ENCODE data around the gene STMN3. TPM values are rescaled to one million over a fixed set of nuclear protein-coding genes. Genes with fewer than 3 reads are reported as not detected.
"Not testable (repeated sequence)": the region's sequence is repeated elsewhere in the genome, so short reads cannot be mapped to it uniquely, and the experiment has no call there.

STMN3 gene
- total and polyA plus RNA-seq, 3 donors from 2014 or later = 8.4 to 16.5 (median 15.1) TPM

- Histone ChIP-seq H3K4me1 (no peaks in the 10 kb centered on the region), H3K4me3 (peak overlapping the region; percentile 56 to 62), H3K27ac (peak overlapping the region; percentile 10 to 83), H3K36me3 (ENCODE audit: low read depth, missing control alignments) (no peaks in the 10 kb centered on the region), H3K9me3 (no peaks in the 10 kb centered on the region), H3K27me3 (no peaks in the 10 kb centered on the region)
- no peak for TF ChIP-seq POLR2A (IDR thresholded peaks at IDR 0.05)
- TF ChIP-seq CTCF (IDR thresholded peaks at IDR 0.05) = peak in 2 of 3 experiments; percentile 15 to 55
- 4% methylated on average over 17 of the region's 86 CpGs; no CpG with 5 or more reads in 1 of the 2 donors for WGBS, 2 donors
- intact Hi-C loops (cut with DNase I; ENCODE audit: low total_unique reads) = no loop called here
- peak; percentile 89 for DNase-seq
Measured at GRCh38 chr20:63641792-63642523, 11.3 kb downstream of the STMN3 start.

- Histone ChIP-seq H3K27ac (peak overlapping the region; percentile 10 to 83), H3K4me1 (no peaks in the 10 kb centered on the region), H3K36me3 (ENCODE audit: low read depth, missing control alignments) (no peaks in the 10 kb centered on the region), H3K27me3 (no peaks in the 10 kb centered on the region), H3K4me3 (peak overlapping the region; percentile 56 to 62), H3K9me3 (no peaks in the 10 kb centered on the region)
- WGBS, 2 donors = 7 to 20% methylated on average over 4 to 38 of the region's 47 CpGs
- no peak for TF ChIP-seq CTCF (IDR thresholded peaks at IDR 0.05)
- no peak for TF ChIP-seq POLR2A (IDR thresholded peaks at IDR 0.05)
- intact Hi-C loops (cut with DNase I; ENCODE audit: low total_unique reads) = no loop called here
- DNase-seq = no peak
Measured at GRCh38 chr20:63641146-63641791, 12.0 kb downstream of the STMN3 start.

- H3K27me3 ChIP-seq; DNase-seq; H3K36me3 ChIP-seq (ENCODE audit: low read depth, missing control alignments); H3K4me1 ChIP-seq; H3K27ac ChIP-seq; intact Hi-C loops (cut with DNase I; ENCODE audit: low total_unique reads); H3K9me3 ChIP-seq: not testable (repeated sequence)
- H3K4me3 ChIP-seq = peak overlapping the region in 1 of 2 donors; percentile 56
- WGBS, 2 donors = 48% methylated on average over 13 of the region's 17 CpGs; no CpG with 5 or more reads in 1 of the 2 donors
Measured at GRCh38 chr20:63640686-63641085, 12.5 kb downstream of the STMN3 start.

GRCh38 chr20:63640086-63640485 is 13.1 kb downstream of the STMN3 start:
- Histone ChIP-seq H3K27ac (peak overlapping the region in 1 of 2 donors; percentile 12), H3K4me1 (no peaks in the 10 kb centered on the region), H3K36me3 (ENCODE audit: low read depth, missing control alignments) (no peaks in the 10 kb centered on the region), H3K27me3 (no peaks in the 10 kb centered on the region), H3K9me3 (no peaks in the 10 kb centered on the region), H3K4me3 (no peak overlapping the region)
- WGBS, 2 donors = 20 to 55% methylated on average over 1 to 7 of the region's 8 CpGs
- intact Hi-C loops (cut with DNase I; ENCODE audit: low total_unique reads) = no loop called here
- no peak for DNase-seq
- no peak for TF ChIP-seq CTCF (IDR thresholded peaks at IDR 0.05)
- no peak for TF ChIP-seq POLR2A (IDR thresholded peaks at IDR 0.05)

- Histone ChIP-seq H3K27ac (peak overlapping the region in 1 of 2 donors; percentile 12), H3K9me3 (no peaks in the 10 kb centered on the region), H3K36me3 (ENCODE audit: low read depth, missing control alignments) (no peaks in the 10 kb centered on the region), H3K4me1 (no peaks in the 10 kb centered on the region), H3K4me3 (no peak overlapping the region), H3K27me3 (no peaks in the 10 kb centered on the region)
- no peak for DNase-seq
- TF ChIP-seq POLR2A (IDR thresholded peaks at IDR 0.05) (no peak), CTCF (IDR thresholded peaks at IDR 0.05) (no peak)
- WGBS, 2 donors = 73 to 78% methylated on average over 12 to 15 of the region's 15 CpGs
- intact Hi-C loops (cut with DNase I; ENCODE audit: low total_unique reads) = no loop called here
Measured at GRCh38 chr20:63639093-63639975, 13.9 kb downstream of the STMN3 start.

Data from testis (tissue), 3 donors.